GM18873 (cell line): ENCODE results near the gene EEF1E1.
A peak's percentile ranks its signal among the peaks of the same experiment; 100 is the strongest.

Experiments
- ATAC-seq: cut with Tn5 transposase; IDR thresholded peaks from one replicate; pipeline ENCODE4 v1.9.1; 2021; ENCODE audit warnings: mild to moderate bottlenecking, moderate library complexity, moderate number of reproducible peaks; ENCODE audit not compliant: unreplicated experiment, low FRiP score

Gene EEF1E1

GRCh38 chr6:8102122-8102958 is at the start of gene EEF1E1:
TSS of gene EEF1E1 (minus strand) at chr6:8102548. CDS start at chr6:8102521, 27 bp downstream.
- peak; percentile 99 for ATAC-seq

DNA sequence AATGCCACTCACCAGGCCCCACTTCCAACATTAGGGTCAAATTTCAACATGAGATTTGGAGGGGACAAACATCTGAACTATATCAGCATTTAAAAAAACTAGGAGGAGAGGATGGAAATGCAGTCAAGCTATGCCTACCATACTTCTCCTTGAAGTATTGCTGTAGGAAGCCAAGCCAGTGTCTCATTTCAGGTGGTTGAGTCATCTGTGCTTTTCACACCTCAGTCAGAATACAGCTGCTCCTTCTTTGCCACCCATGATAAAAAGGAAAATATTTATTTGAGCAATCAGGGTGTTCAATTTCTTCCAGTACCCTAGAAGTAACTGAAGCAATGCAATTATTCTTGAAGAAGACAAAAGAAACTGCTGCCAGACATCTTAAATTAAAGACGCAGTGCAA is 47.0 kb upstream of the EEF1E1 start:
- ATAC-seq = no peak

- ATAC-seq = no peak
These were observed 41.6 kb upstream of the EEF1E1 start for GRCh38 chr6:8143945-8144344.

DNA sequence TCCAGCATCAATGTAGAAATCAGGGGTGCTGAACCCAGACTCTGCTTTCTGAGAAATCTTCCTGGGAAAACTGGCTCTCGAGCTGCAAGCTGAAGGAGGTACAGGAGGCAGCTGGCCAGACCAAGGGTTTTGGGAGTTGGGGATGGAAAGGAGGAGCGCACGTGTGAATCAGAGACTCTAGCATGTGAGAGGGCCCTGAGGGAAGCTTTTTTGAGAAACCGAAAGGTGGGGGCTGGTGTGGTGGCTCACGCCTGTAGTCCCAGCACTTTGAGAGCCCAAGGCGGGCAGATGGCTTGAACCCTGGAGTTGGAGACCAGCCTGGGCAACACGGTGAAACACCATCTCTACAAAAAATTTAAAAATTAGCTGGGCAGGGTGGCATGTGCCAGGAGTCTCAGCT is 37.1 kb upstream of the EEF1E1 start:
- no peak for ATAC-seq

DNA sequence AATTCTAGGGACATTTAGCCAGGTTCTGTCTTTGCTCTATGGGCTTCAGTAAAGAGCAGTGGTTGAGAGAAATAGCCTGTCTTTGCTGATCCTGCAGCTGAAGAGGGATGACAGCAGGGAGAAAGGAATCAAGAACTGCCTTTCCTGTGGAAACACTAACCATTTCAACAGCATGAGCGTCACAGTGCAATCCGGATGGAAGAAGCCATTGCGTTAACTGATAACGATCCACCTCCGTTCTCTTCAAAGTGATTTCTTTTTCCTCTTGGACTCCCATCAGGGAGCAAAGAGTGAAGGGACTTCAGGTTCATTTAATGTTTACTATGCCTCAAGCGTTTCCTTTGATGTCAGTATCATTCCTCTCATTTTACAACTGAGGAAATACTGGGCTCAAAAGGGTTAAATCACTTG is 35.2 kb upstream of the EEF1E1 start:
- ATAC-seq = no peak

DNA sequence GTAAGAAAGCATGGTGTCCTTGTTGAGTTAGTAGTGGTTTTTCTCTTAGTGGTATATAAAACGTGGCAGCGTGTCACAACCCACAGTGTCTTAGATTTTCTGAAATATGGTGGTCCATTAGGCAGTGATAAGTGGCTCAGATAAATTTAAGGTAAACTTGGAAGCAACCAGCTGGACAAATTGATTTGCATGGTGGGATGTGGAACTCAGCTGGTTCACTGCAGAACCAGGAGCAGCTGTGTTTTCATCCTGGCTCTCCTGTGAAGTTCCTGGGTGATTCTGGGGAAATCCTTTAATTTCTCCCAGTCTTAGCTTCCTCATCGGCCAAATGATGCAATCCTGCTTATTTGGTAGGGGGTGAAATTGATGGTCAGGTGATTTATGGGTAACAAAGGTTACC is 32.9 kb upstream of the EEF1E1 start:
- no peak for ATAC-seq

GRCh38 chr6:8132130-8132529 is 29.8 kb upstream of the EEF1E1 start:
- no peak for ATAC-seq

DNA sequence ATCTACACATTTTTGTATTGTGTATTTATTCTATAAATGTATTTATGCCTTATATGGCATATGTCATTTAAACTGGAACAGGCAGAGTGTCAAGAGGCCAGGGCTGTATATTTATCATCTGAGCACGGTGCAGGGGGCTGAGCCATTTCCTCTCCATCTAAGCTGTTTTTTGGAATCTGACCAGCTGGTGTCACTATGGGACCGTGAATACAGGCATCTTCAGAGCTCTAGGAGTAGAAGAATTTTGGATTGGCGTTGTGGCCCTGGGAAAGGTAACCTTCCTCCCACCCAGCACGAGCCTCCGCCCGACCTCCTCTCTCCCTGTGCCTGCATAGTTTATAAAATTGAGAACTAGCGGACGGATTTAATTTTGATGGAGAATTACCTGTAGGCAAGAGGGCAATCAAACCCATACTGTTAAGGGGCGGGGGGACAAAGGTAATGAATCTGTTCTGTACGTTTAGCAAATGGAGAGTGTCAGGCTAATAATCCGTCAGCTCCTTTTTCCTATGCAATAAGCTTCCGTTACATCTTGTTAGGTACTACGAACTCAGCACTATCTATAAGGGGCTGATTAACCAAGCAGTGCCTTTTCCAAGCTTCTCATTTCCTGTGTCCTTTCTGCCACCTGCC is 29.0 kb upstream of the EEF1E1 start:
- ATAC-seq = no peak

DNA sequence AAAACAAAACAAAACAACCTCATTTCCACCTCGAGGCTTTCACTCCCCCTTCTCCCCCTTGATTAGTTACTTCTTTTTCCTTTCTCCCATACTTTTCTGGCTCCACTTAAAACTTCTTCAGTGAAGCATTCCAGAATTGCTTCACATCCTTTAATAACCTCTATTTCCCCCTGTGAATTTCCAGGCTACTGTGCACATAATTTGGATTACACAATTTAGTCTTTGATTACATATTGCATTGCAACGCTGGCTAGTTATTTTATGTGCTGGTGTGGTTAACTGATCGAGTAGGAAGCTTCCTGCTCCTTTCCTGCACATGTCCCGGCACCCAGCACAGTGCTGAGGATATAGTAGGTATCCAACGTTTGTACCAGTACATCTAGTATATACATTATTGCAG is 28.1 kb upstream of the EEF1E1 start:
- ATAC-seq = no peak

GRCh38 chr6:8123236-8123635 is 20.9 kb upstream of the EEF1E1 start:
- no peak for ATAC-seq

DNA sequence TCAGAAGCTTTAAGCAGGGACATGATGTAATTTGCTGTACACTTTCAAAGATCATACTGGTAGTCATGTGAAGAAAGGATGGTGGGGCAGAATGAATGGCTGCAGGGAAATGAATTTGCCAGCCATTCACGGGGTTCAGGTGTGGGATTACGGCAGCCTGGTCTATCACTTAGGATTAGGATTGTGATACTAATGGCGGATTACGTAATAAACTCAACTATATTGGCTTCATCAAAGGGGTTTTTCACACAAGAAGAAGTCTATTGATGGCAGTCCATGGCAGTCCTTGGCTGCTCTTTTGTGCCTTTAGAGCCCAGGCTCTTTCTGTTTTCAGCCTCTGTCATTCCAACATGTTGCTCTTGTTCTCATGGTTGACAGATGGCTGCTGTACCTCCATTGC is 12.6 kb upstream of the EEF1E1 start:
- no peak for ATAC-seq

DNA sequence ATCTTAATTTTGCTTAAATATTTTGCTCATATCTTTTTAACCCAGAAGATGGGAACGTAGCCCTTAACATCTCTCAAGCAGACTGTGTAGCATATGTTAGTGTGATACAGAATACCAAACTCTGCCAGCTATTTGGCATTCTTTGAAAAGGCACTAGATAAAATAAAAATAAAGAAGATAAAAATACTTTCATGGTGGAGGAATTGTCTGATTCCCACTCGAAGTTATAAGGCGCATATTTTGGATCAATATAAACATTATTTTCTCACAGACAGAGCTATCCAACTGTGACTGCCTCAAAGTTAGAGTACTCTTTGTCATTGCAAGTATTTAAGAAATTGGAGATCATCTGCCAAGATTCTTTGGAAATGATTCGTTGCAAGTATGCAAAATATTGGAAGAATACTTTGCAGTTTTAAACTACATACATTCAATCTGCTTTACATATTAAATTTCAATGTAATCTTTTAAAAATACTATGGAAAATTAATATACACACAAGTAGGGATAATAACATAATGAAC is 10.8 kb upstream of the EEF1E1 start:
- no peak for ATAC-seq

DNA sequence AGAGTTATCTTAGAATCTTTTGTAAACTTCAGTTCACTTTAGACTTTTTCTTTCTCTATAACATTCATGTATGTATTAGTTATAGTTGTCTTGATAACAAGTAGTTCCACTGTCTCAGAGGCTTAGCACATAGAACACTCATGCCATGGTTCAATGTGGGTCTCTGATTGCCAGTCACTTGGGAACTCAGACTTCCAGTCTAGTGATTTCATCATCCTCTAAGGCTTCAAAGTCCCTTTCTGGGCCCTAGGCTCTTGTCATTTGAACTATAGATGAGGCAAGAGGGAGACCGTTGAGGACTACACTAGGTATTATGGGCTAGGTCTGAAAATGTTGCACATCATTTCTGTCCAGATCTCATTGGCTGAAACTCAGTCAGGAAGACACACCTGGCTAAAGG is 8.4 kb upstream of the EEF1E1 start:
- no peak for ATAC-seq

DNA sequence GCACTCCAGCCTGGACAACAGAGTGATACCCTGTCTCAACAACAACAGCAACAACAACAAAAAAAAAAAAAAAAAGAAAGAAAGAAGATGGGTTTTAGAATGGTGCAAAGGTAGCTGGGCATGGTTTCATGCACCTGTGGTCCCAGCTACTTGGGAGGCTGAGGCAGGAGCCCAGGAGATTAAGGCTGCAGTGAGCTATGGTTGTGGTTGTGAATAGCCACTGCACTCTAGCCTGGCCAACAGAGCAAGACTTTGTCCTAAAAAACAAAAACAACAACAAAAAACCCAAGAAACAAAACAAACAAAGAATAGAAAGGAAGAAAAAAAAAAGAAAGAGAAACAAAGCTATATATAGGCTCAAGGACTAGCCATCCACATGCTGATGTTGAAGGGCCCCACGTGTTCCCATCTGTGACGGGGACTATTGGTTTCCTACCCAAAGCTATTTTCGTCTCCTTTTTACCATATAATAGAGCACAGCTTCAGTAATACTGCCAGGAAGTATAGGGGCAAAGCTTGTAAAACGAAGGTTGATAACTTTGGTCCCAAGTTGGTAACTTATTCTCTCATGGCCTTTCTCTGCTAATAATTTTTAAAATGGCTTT is 7.9 kb upstream of the EEF1E1 start:
- peak; percentile 44 for ATAC-seq

DNA sequence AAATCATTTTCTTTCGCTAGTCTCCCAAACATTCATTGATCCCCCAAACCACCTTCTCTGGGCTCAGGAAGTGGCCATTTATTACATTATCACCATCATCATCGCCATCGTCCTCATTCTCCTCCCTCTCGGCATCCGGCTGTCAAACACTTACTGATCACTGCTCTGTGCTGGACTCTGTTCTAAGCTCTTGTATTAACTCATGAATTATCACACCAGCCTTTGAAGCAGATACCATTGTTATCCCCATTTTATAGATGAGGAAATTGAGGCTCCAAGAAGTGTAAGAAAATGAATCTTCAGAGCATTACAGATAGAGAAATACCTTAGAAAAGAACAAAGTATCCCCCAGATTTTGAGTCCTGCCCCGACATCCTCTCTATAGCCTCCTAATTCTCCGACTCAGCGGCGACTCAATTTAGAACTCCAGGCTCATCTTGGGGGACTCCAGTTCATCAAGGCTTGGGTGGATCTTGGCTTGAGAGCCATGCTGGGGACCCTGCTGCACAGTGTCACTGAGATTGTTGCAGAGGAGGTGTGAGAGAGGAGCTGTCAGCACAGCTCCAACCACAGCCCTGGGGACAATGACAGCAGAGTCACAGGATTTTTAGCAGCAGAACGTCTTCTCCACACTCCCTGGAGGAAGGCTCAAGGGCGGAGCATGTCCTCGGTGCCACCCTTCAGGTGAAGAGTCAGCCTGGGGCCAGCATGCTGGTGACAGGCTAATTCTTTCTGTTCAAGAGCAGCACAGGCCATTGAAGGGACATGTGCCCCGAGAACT is 6.6 kb upstream of the EEF1E1 start:
- ATAC-seq = no peak

- no peak for ATAC-seq
These were observed 5.8 kb upstream of the EEF1E1 start for GRCh38 chr6:8108031-8108660.

GRCh38 chr6:8105791-8106190 is 3.4 kb upstream of the EEF1E1 start:
- ATAC-seq = no peak

DNA sequence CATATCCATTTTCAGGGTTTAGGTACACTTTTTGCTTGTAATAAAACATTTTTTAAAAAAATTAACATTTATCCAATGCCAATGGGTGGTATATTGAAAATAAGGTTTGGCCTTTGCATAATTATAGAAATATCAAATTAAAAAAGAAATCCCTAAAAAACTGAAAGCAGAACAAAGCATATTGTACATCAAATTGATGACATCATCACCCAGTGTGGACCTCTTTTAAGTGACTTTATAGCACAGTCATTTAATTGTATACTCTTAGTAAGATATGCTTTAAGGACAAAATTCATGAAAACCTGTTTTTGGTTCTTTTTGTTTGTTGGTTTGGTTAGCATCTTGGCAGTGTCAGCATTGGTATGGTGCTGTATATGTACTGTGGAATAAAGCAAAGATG is 1.4 kb upstream of the EEF1E1 start:
- no peak for ATAC-seq

DNA sequence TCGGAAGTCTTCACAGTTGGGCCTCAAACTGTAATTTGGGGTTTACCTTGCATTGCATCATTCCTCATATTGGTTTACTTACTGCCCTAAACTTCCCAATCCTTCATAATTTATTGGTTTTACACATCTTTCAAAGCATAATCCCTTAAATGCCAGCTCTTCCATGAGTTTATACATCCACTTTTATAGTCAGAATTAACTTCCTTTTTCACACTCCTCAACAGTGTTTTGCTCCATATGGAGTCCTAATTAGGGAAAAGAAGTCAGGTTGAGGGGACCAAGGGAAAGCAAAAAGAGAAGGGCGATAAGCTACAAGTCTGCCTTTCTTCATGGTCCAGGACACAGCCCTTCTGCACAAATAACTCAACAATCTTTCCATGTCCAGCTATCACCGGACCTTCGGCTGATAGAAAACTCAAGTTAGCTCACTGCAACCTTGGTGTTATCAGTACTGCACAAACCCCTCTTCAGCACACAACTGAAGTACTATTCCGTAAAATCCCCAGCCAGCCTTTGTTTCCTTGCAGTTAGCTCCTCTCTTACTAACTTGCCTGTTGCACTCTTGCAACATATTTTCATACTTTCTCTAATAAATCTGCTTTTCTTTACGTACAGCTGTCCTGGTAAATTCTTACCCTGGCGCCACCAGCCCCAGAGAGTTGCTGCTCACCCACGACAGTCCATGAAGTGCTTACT is 2.0 kb downstream of the EEF1E1 start:
- no peak for ATAC-seq

DNA sequence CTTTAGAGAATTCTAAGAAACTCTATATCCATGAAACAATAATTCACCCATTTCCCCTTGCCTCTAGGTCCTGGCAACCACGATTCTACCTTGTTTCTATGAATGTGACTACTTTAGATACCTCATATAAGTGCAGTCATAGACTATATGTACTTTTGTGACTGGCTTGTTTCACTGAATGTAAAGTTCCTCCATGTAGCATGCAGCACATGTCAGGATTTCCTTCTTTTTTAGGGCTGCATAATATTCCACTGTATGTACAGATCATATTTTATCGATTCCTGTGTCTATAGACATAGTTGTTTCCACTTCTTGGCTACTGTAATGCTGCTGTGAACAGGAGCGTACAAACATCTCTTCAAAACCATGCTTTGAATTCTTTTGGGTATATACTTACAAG is 11.7 kb downstream of the EEF1E1 start:
- ATAC-seq = no peak
